ENCODE results near the gene B4GALT3. TPM values are rescaled to one million over a fixed set of nuclear protein-coding genes. Genes with fewer than 3 reads are reported as not detected.

B4GALT3 gene
- polyA plus RNA-seq, 3 donors: 16.8 to 50.3 (median 21.0) TPM

- Mint-ChIP-seq H3K9me3 (no peaks in the 10 kb centered on the region), H3K4me1 (peaks cover 61% of the 10 kb centered on the region), H3K4me3 (no peak overlapping the region), H3K27me3 (ENCODE audit: low read depth in 3 of 3) (peaks cover 0 to 2% (median 1%) of the 10 kb centered on the region in 3 donors), H3K27ac (peak overlapping the region in 3 of 7 donors; percentile 10 to 15 (median 11)), H3K36me3 (peaks cover 38 to 45% of the 10 kb centered on the region in 2 donors)
- Histone ChIP-seq H3K4me1 (ENCODE audit: control insufficient read depth in 1 of 2, insufficient read depth in 2 of 2, low read length in 2 of 2) (peaks cover 48 to 67% of the 10 kb centered on the region in 2 donors), H3K36me3 (replicated peaks in 1 of 2; ENCODE audit: control insufficient read depth in 1 of 2, insufficient read depth in 2 of 2, low read length in 2 of 2) (peaks cover 18 to 53% of the 10 kb centered on the region in 2 donors), H3K9me3 (replicated peaks in 1 of 2; ENCODE audit: control insufficient read depth in 1 of 2, insufficient read depth in 1 of 2, low read length in 2 of 2) (no peaks in the 10 kb centered on the region), H3K27ac (ENCODE audit: low read depth in 1 of 2, low read length in 2 of 2) (no peak overlapping the region), H3K79me2 (ENCODE audit: insufficient read depth, low read length) (peaks cover 96% of the 10 kb centered on the region), H3K4me3 (replicated peaks in 1 of 3; ENCODE audit: low read depth in 2 of 3, low read length in 3 of 3) (no peak overlapping the region), H2AFZ (ENCODE audit: insufficient read depth, low read depth, low read length, poor library complexity, severe bottlenecking) (no peak overlapping the region), H3K4me2 (replicated peaks; ENCODE audit: extremely low read depth, low read length, poor library complexity, severe bottlenecking) (no peak overlapping the region), H3K9ac (ENCODE audit: insufficient read depth, low read length, poor library complexity, severe bottlenecking) (no peak overlapping the region), H3K27me3 (ENCODE audit: control insufficient read depth in 2 of 2, insufficient read depth in 2 of 2, low read length in 2 of 2) (no peaks in the 10 kb centered on the region), H4K20me1 (ENCODE audit: insufficient read depth, low read length) (peaks cover 32% of the 10 kb centered on the region)
- no peak for DNase-seq
- no CpG with 5 or more reads among the region's 1 CpG for WGBS (ENCODE audit: insufficient coverage)
- intact Hi-C loops (cut with micrococcal nuclease): loop anchor here in 1 of 2 donors (5.0 kb wide), 1 partner anchor 58 kb away; no protein-coding TSS in a partner anchor
- TF ChIP-seq, protein P1, sequence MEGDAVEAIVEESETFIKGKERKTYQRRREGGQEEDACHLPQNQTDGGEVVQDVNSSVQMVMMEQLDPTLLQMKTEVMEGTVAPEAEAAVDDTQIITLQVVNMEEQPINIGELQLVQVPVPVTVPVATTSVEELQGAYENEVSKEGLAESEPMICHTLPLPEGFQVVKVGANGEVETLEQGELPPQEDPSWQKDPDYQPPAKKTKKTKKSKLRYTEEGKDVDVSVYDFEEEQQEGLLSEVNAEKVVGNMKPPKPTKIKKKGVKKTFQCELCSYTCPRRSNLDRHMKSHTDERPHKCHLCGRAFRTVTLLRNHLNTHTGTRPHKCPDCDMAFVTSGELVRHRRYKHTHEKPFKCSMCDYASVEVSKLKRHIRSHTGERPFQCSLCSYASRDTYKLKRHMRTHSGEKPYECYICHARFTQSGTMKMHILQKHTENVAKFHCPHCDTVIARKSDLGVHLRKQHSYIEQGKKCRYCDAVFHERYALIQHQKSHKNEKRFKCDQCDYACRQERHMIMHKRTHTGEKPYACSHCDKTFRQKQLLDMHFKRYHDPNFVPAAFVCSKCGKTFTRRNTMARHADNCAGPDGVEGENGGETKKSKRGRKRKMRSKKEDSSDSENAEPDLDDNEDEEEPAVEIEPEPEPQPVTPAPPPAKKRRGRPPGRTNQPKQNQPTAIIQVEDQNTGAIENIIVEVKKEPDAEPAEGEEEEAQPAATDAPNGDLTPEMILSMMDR (IDR thresholded peaks at IDR 0.05): no peak
Observed at GRCh38 chr1:161130266-161130665, 47.0 kb downstream of the B4GALT3 start.

DNA sequence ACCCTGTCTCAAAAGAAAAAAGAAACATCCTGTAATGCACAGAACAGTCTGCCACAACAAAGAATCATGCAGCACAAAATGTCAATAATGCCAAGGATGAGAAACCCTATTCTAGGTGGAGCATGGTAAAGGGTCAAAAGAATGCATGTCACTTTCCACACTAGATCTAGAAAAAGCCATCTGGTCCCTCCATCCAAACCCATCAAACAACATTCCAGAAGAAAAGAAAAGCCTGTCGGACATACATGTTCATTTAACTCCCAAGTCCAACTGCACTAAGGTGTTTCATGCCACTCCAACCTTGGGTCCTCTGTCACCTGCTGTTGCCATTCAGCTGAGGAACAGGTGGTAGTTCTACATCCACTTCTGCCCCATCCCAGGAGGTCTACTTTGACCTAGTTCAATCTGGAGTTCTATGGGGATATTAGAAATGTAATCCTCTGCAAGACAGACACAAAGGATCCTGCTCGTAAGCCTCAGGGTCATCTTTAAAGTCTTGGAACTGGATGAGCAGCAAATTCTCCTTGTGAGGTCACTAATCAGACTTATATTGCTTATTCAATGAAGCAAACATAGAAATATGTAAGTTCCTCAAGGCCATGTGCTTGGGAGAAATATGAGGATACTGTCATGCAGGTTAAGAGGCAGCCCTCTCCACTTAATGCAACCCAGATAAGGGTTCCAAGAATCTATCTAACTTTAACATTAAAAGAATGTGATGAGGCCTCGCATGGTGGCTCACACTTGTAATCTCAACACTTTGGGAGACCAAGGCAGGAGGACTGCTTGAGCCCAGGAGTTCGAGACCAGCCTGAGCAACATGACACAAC lies 48.5 kb downstream of the B4GALT3 start:
- Histone ChIP-seq H4K20me1 (ENCODE audit: insufficient read depth, low read length) (peaks cover 44% of the 10 kb centered on the region), H3K27ac (ENCODE audit: low read depth in 1 of 2, low read length in 2 of 2) (peak overlapping the region in 1 of 2 donors; percentile 75), H3K4me1 (ENCODE audit: control insufficient read depth in 1 of 2, insufficient read depth in 2 of 2, low read length in 2 of 2) (peaks cover 47 to 63% of the 10 kb centered on the region in 2 donors), H3K36me3 (replicated peaks in 1 of 2; ENCODE audit: control insufficient read depth in 1 of 2, insufficient read depth in 2 of 2, low read length in 2 of 2) (peaks cover 28 to 67% of the 10 kb centered on the region in 2 donors), H3K27me3 (ENCODE audit: control insufficient read depth in 2 of 2, insufficient read depth in 2 of 2, low read length in 2 of 2) (no peaks in the 10 kb centered on the region), H3K9me3 (replicated peaks in 1 of 2; ENCODE audit: control insufficient read depth in 1 of 2, insufficient read depth in 1 of 2, low read length in 2 of 2) (no peaks in the 10 kb centered on the region), H3K9ac (ENCODE audit: insufficient read depth, low read length, poor library complexity, severe bottlenecking) (no peak overlapping the region), H3K4me2 (replicated peaks; ENCODE audit: extremely low read depth, low read length, poor library complexity, severe bottlenecking) (no peak overlapping the region), H3K4me3 (replicated peaks in 1 of 3; ENCODE audit: low read depth in 2 of 3, low read length in 3 of 3) (peak overlapping the region in 1 of 3 experiments; percentile 52), H3K79me2 (ENCODE audit: insufficient read depth, low read length) (peaks cover 94% of the 10 kb centered on the region), H2AFZ (ENCODE audit: insufficient read depth, low read depth, low read length, poor library complexity, severe bottlenecking) (no peak overlapping the region)
- WGBS (ENCODE audit: insufficient coverage): 96% methylated on average over 4 of the region's 4 CpGs
- no peak for DNase-seq
- Mint-ChIP-seq H3K27ac (peak overlapping the region in 2 of 7 donors; percentile 32 to 76), H3K36me3 (peaks cover 52 to 60% of the 10 kb centered on the region in 2 donors), H3K4me3 (no peak overlapping the region), H3K27me3 (ENCODE audit: low read depth in 3 of 3) (peaks cover 0 to 2% (median 1%) of the 10 kb centered on the region in 3 donors), H3K4me1 (peaks cover 56% of the 10 kb centered on the region), H3K9me3 (no peaks in the 10 kb centered on the region)
- TF ChIP-seq, protein P1 (IDR thresholded peaks at IDR 0.05): no peak
- intact Hi-C loops (cut with micrococcal nuclease): no loop called here
